Measurements from ENCODE around the gene ARFIP2.

ARFIP2 gene

GRCh38 chr11:6440906-6441358, 40.2 kb downstream of the ARFIP2 start, which contains the start of gene HPX:
Gene HPX, minus strand, starts transcription at chr11:6440987. Its CDS starts 24 bp downstream, at chr11:6440963.
- DNase-seq, result no peak

DNA sequence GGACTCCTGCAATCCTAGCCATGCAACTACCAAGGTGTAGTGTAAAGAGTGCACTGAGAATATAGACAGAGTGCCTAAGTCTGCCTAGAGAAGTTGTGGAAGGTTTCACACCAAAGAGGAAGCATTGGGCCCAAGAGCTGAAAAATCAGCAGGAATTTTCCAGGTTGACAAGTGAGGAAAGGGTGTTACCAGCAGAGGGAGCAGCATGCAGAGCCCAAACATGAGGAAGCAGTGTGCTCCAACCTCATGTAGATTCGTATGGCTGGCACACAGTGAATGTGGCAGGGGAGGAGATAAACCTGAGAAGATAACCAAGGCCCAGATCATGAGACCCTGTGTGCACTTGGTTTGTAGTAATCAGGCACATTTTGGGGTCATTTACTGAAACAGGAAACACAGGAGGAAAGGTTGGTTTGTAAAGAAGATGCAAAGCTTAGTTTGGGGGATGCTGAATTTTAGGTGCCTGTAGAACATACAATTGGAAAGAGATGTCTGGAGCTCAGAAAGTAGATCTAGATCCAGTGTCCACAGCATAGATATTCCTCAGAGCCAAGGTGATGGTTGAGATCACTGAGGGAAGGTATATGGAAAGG, 42.1 kb downstream of the ARFIP2 start:
- no peak for DNase-seq

- no peak for DNase-seq
These were observed 43.1 kb downstream of the ARFIP2 start for GRCh38 chr11:6437993-6438392.

DNA sequence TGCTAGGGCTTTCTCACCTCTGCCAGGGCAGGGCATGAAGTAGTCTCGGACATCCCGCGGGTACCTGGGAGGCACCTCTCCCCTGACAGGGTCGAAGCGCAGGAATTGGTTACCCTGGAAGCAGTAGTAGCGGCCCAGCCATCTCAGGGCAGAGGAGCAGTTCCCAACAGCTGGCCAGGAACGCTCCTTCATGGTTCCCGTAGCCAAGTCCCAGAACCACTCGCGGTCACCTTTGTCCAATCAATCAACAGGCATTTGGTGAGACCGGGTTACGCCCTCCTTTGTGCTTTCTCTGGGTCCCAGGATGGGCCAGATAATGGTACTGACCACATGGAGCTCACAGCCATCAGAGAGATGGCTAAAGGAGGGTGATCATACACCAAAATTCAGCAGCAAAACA, 43.7 kb downstream of the ARFIP2 start:
- DNase-seq, result no peak

GRCh38 chr11:6433998-6434660, 47.0 kb downstream of the ARFIP2 start:
- DNase-seq, result no peak

DNA sequence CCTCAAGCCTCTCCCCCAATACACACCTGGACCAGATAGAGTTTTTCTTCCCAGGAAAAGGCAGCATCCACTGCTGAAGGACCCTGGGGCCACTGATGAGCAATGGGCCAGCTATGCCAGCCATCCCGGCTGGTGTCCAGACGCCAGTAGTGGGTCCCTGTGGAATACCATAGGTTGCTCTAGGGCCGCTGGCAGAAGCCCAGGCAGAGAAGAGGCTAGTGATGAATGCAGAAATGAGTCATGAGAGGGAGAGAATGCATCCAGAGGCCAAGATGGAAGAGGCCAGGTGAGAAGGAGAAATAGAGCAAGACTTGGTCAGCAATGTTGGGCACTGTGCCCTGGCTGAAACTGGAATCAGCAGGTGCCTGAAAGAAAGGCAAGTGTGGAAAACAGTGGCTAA, 49.3 kb downstream of the ARFIP2 start:
- DNase-seq, result no peak

DNA sequence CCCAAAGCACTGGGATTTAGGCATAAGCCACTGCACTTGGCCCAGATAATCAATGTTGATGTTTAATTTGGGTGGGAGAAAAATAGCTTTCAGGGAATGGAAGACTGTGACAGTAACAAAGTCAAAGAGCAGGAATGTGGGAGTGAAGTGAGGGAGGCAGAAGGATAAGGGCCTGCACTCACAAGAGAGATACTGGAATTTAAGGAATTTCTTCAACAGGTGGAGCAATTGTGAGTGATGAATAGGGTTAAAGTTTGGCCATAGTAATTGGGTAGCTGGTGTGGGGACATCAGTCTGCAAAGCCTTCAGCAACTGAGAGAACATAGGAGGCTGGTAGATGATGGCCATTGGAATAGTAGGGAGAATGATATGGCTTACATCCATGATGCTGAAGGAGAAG, 53.6 kb downstream of the ARFIP2 start:
- no peak for DNase-seq

Measured in activated CD8-positive, alpha-beta memory T cell treated with anti-CD3 and anti-CD28 coated beads, Interleukin-2, amount 50 U/mL, for 48 hours (primary cell).